ENCODE measurements around the gene ZNF629.

Gene ZNF629

GRCh38 chr16:30760577-30761426, 26.2 kb downstream of the ZNF629 start:
- DNase-seq (ENCODE audit: low read depth): no peak
- peak overlapping the region; percentile 94 for H3K4me3 ChIP-seq (ENCODE audit: low read length)
- no peak for TF ChIP-seq CTCF (IDR thresholded peaks at IDR 0.05; ENCODE audit: insufficient read depth, low read depth, low read length, missing control alignments)

GRCh38 chr16:30760001-30760559, 26.9 kb downstream of the ZNF629 start:
- H3K4me3 ChIP-seq (ENCODE audit: low read length): no peak overlapping the region

GRCh38 chr16:30758988-30759491, 28.0 kb downstream of the ZNF629 start:
- no peak for DNase-seq (ENCODE audit: low read depth)
- H3K4me3 ChIP-seq (ENCODE audit: low read length): no peak overlapping the region
- TF ChIP-seq CTCF (IDR thresholded peaks at IDR 0.05; ENCODE audit: insufficient read depth, low read depth, low read length, missing control alignments): no peak

More at GRCh38 chr16:30760001-30760559, 26.9 kb downstream of the ZNF629 start:
- DNase-seq (ENCODE audit: low read depth): no peak
- TF ChIP-seq CTCF (IDR thresholded peaks at IDR 0.05; ENCODE audit: insufficient read depth, low read depth, low read length, missing control alignments): no peak

- no peak for DNase-seq (ENCODE audit: low read depth)
- TF ChIP-seq CTCF (IDR thresholded peaks at IDR 0.05; ENCODE audit: insufficient read depth, low read depth, low read length, missing control alignments): no peak
- H3K4me3 ChIP-seq (ENCODE audit: low read length): no peak overlapping the region
Measured at GRCh38 chr16:30757316-30757715, 29.7 kb downstream of the ZNF629 start.

- DNase-seq (ENCODE audit: low read depth): no peak
- TF ChIP-seq CTCF (IDR thresholded peaks at IDR 0.05; ENCODE audit: insufficient read depth, low read depth, low read length, missing control alignments): no peak
- no peak overlapping the region for H3K4me3 ChIP-seq (ENCODE audit: low read length)
Measured at GRCh38 chr16:30756781-30757100, 30.3 kb downstream of the ZNF629 start.

- DNase-seq (ENCODE audit: low read depth): no peak
- H3K4me3 ChIP-seq (ENCODE audit: low read length): no peak overlapping the region
Measured at GRCh38 chr16:30755955-30756780, 30.8 kb downstream of the ZNF629 start.

More at GRCh38 chr16:30755955-30756780, 30.8 kb downstream of the ZNF629 start:
- TF ChIP-seq CTCF (IDR thresholded peaks at IDR 0.05; ENCODE audit: insufficient read depth, low read depth, low read length, missing control alignments): no peak

Data from epithelial cell of esophagus (primary cell).